Chondrocyte (in vitro differentiated cells): ENCODE data around the gene CNTNAP5. TPM values are rescaled to one million over a fixed set of nuclear protein-coding genes. Genes with fewer than 3 reads are reported as not detected.

Experiments
- DNase-seq: peaks from one replicate; pipeline ENCODE4 v3.0.0; 2021; ENCODE audit warnings: mixed read lengths, low spot score
- H3K27ac Mint-ChIP-seq: one replicate; pipeline ENCODE4 v1.8.0; 2021; ENCODE audit warnings: mild to moderate bottlenecking, moderate library complexity, mixed read lengths; ENCODE audit not compliant: unreplicated experiment
- H3K27me3 Mint-ChIP-seq: 2 replicates; pipeline ENCODE4 v1.8.0; 2021; ENCODE audit warnings: low read depth, mixed read lengths
- H3K36me3 Mint-ChIP-seq: 2 replicates; pipeline ENCODE4 v1.8.0; 2021; ENCODE audit warnings: low read depth, mixed read lengths
- H3K4me1 Mint-ChIP-seq: 2 replicates; pipeline ENCODE4 v1.8.0; 2021; ENCODE audit warnings: low read depth, mild to moderate bottlenecking, mixed read lengths
- H3K4me3 Mint-ChIP-seq: one replicate; pipeline ENCODE4 v1.8.0; 2021; ENCODE audit warnings: mild to moderate bottlenecking, moderate library complexity, mixed read lengths; ENCODE audit not compliant: unreplicated experiment
- H3K9me3 Mint-ChIP-seq: 2 replicates; pipeline ENCODE4 v1.8.0; 2021; ENCODE audit warnings: low read depth, mixed read lengths
- CTCF ChIP-seq: fragments of 200-600 bp; sonication (generic); IDR thresholded peaks from 2 replicates; pipeline ENCODE4 v1.5.0; 2021; ENCODE audit warnings: antibody characterized with exemption, mild to moderate bottlenecking, moderate library complexity
- total RNA-seq: library from RNA; stranded (reverse); gene quantifications from 3 replicates; pipeline ENCODE4 v1.2.1, GENCODE V29; 2021

Gene CNTNAP5
- total RNA-seq, 1 donor from 2014 or later, result not detected

DNA sequence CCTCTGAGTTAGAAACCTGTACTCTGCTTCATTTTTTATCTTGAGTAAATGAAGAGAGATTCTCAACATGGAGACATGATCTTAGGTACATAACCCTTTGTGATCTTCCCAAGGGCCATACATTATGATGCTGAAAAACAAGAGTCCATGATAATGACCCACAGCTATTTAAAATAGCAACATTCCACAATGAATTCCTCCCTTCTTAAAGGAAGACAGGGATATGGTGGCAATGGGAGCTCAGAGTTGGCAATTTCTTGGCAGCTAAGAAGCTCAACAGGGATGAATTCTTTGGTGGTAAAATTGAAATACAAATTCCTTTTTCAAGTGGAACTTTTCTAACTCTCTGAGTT lies 638.5 kb downstream of the CNTNAP5 start:
- DNase-seq, result no peak
- TF ChIP-seq CTCF, result no peak
- H3K27ac Mint-ChIP-seq, result no peak overlapping the region
- no peaks in the 10 kb centered on the region for H3K4me1 Mint-ChIP-seq
- H3K4me3 Mint-ChIP-seq, result no peak overlapping the region
- peaks cover 5% of the 10 kb centered on the region for H3K9me3 Mint-ChIP-seq
- H3K36me3 Mint-ChIP-seq, result no peaks in the 10 kb centered on the region
- H3K27me3 Mint-ChIP-seq, result no peaks in the 10 kb centered on the region

DNA sequence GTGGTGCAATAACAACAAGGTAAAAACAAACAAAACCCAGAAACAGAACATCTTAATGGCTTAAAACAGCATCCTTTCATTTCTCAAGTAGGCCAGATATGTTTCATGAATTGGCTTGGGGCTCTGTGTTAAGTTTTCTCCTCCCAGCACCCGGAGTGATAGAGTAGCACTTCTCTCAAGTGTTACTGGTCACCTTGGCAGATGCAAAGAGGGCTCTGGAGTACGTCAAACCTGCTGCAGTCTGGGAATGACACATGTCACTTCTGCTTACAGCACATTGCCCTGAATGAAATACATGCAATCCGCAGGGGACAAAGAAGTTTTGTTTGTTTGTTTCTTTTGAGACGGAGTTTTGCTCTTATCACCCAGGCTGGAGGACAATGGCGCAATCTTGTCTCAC lies 639.3 kb downstream of the CNTNAP5 start:
- no peaks in the 10 kb centered on the region for H3K27me3 Mint-ChIP-seq
- no peak for DNase-seq
- TF ChIP-seq CTCF, result no peak
- no peak overlapping the region for H3K27ac Mint-ChIP-seq
- no peak overlapping the region for H3K4me3 Mint-ChIP-seq
- H3K9me3 Mint-ChIP-seq, result peaks cover 5% of the 10 kb centered on the region
- no peaks in the 10 kb centered on the region for H3K4me1 Mint-ChIP-seq
- no peaks in the 10 kb centered on the region for H3K36me3 Mint-ChIP-seq

GRCh38 chr2:124666976-124667375 lies 641.9 kb downstream of the CNTNAP5 start:
- no peak for DNase-seq
- TF ChIP-seq CTCF, result no peak
- Mint-ChIP-seq H3K27ac (no peak overlapping the region), H3K9me3 (peaks cover 7% of the 10 kb centered on the region), H3K27me3 (no peaks in the 10 kb centered on the region), H3K4me3 (no peak overlapping the region), H3K36me3 (no peaks in the 10 kb centered on the region), H3K4me1 (no peaks in the 10 kb centered on the region)

- H3K27ac Mint-ChIP-seq, result no peak overlapping the region
- TF ChIP-seq CTCF, result no peak
- H3K9me3 Mint-ChIP-seq, result peaks cover 7% of the 10 kb centered on the region
These were observed 643.1 kb downstream of the CNTNAP5 start for GRCh38 chr2:124668161-124668560.

GRCh38 chr2:124670187-124670586 lies 645.1 kb downstream of the CNTNAP5 start:
- Mint-ChIP-seq H3K27me3 (no peaks in the 10 kb centered on the region), H3K27ac (no peak overlapping the region), H3K4me3 (no peak overlapping the region), H3K9me3 (peaks cover 7% of the 10 kb centered on the region), H3K4me1 (no peaks in the 10 kb centered on the region), H3K36me3 (no peaks in the 10 kb centered on the region)
- DNase-seq, result no peak
- no peak for TF ChIP-seq CTCF

More at GRCh38 chr2:124668161-124668560, 643.1 kb downstream of the CNTNAP5 start:
- Mint-ChIP-seq H3K27me3 (no peaks in the 10 kb centered on the region), H3K4me1 (no peaks in the 10 kb centered on the region), H3K36me3 (no peaks in the 10 kb centered on the region), H3K4me3 (no peak overlapping the region)
- no peak for DNase-seq
